Esophagus muscularis mucosa (tissue), 3 donors: ENCODE results near the gene NTM.

Experiments
- EP300 ChIP-seq: sonication (generic); formaldehyde crosslinking; IDR thresholded peaks from one replicate; pipeline ENCODE4 v1.6.1; 2017; ENCODE audit warnings: antibody characterized with exemption
- TF ChIP-seq, protein P1 (sequence below), 3 experiments: fragments of 200-600 bp in 2 of 3; fragments of 450-650 bp in 1 of 3; sonication (generic) in 2 of 3; IDR thresholded peaks; one replicate each; pipeline ENCODE4 v1.5.1; 2017 to 2019; ENCODE audit warnings: antibody characterized with exemption in 3 of 3, mild to moderate bottlenecking in 2 of 3, moderate library complexity in 1 of 3

DNA sequence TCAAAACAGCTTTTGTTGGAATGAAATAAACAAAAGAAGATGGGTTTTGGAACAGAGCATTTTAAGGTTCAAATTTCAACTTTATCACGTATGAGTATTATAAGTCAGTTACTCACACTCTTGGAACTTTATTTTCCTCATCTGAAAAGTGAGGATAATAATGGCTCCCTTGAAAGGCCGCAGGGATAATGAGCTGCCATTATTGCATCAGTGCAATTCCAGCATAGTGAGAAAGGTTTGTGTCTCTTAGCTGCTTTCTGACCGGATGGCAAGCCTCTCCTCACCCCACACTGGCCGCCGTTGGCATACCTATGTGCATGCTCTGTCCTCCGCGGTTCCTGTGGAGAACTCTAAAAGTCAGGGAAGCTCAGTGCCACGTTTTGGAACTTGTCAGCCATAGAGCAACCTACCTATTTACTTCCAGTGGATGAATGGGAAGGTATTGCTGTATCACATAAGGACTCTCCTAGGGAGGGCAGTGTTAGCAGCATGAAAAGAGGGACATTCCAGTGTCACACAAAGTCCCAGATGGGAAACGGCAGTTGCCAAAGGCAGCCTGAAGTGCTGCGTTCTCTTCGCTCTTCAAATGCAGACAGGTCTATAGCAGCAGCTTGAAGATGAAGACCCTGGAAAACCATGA is 368.9 kb downstream of the NTM start:
- TF ChIP-seq, protein P1, sequence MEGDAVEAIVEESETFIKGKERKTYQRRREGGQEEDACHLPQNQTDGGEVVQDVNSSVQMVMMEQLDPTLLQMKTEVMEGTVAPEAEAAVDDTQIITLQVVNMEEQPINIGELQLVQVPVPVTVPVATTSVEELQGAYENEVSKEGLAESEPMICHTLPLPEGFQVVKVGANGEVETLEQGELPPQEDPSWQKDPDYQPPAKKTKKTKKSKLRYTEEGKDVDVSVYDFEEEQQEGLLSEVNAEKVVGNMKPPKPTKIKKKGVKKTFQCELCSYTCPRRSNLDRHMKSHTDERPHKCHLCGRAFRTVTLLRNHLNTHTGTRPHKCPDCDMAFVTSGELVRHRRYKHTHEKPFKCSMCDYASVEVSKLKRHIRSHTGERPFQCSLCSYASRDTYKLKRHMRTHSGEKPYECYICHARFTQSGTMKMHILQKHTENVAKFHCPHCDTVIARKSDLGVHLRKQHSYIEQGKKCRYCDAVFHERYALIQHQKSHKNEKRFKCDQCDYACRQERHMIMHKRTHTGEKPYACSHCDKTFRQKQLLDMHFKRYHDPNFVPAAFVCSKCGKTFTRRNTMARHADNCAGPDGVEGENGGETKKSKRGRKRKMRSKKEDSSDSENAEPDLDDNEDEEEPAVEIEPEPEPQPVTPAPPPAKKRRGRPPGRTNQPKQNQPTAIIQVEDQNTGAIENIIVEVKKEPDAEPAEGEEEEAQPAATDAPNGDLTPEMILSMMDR (IDR thresholded peaks at IDR 0.05), result no peak
- no peak for TF ChIP-seq EP300
